SHP77 (cell line): ENCODE data around the gene NRXN3.

ENCODE experiments used
- DNase-seq, 2 experiments: peaks; one replicate each; lab custom pipeline; 2025; lab: John Stamatoyannopoulos, UW

Gene NRXN3

DNA sequence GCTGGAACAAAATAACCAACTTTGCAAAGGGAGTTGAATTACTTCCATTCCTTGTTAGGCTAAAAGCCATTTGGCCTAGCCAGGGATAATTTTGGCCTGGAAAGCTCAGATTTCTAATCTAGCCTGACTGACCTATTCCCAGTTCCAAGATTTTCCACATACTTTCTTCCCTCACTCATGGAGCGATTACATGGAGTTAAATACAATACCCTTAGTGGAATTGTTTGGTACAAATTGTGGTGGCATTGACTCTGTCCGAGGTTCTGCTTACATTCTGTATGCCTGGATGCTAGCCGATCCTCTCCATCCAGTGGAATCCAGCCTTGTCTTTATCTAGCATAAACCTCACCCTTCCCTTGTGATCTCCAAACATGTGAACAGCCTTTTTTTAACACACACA, 1076.0 kb downstream of the NRXN3 start:
- no peak for DNase-seq

GRCh38 chr14:79248126-79248525, 1078.0 kb downstream of the NRXN3 start:
- no peak for DNase-seq

GRCh38 chr14:79248771-79249170, 1078.6 kb downstream of the NRXN3 start:
- DNase-seq, result no peak

DNA sequence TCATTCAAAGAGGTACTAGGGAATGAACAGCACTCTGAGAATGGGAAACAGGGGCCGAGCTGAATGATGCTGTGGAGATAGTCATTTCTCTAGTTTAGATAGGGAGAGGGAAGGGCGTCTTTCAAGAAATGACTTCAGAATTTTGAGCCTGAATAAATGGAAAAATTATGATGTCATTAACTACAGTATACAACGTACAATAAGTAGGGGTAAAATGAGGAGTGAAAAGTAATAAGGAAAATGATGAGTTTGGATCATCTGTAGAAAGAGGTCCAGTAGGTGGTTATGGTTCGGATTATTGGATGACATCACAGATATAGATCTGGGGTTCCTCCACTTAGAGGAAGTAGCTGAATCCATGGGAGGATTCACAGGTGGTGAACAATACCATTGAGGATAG, 1081.1 kb downstream of the NRXN3 start:
- no peak for DNase-seq

DNA sequence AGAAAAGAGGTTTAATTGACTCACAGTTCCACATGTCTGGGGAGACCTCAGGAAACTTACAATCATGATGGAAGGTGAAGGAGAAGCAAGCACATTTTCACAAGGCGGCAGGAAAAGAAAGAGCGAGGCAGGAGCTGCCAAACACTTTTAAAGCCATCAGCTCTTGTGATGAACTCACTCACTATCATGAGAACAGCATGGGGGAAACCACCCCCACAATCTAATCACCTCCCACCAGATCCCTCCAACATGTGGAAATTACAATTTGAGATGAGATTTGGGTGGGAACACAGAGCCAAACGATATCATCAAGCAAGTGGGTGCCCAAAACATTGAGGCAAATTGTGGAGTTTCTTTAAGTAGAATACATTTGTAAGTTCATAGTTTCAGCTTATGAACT, 1083.4 kb downstream of the NRXN3 start:
- DNase-seq, result no peak

DNA sequence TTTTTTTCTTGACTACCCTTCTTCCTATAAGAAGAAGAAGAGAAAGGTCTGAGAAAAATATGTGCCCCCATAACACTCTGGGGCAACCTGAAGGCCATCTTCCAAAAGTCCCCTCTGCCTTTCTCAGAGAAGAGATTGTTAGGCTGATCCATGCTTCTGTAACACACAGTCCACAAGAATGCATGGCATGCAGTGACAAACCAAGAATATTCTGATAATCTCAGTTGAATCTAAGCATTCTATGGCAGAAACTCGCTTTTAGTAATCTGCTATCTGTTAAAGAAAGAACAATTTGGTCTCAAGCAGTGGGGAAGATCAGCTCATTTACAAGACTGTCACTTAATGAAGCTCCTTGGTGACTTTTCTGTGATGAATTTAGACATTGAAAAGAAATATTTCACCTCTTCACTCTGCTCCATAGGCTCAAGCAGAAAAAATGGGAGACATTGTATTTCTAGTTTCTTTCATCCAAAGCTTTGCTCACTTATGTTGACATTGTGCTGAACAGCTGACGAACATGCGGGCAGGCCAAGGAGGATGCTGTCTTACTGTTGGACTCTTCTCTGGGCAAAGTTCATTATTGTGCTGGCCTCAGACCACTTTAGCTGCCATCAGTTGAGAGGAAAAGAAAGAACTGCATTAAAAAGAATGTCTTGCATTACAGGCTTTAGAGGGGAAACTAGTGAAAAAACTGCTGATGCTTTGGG, 1084.0 kb downstream of the NRXN3 start:
- no peak for DNase-seq

DNA sequence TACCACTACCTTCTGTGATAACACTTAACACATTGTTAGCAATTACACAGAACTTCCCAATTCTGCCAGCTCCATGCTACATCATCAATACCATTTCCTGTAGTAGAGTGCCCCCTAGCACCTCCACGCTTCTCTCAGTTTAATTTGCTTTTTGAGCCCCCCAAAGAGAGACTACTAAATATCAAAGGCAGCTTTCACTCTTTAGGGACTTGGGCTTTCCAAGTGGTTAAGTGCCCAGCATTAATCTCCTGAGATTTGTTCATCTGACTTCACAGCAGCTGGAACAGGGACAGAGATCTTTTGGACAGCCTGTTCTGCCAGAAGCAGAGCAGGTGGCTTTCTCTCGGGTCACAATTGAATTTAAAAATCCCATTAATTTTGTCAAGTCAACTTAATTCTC, 1086.2 kb downstream of the NRXN3 start:
- no peak for DNase-seq

DNA sequence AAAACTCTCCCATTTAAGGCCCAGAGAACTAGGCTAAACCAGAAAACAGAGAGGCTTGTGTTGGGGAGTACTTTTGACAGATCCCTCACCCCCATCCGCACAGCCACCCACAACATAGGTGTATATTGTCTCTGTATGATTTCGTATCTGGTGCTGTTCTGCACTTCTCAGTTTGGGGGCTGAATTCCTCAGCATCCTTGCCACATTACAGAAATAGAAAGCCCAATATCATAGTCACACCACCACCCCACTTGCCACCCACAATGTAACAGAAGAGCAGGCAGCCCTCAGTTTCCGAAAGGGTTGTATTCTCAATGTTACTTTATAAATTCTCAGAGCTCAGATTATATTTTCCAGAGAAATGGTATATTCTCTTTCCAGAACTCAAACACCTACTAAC, 1090.2 kb downstream of the NRXN3 start:
- no peak for DNase-seq

GRCh38 chr14:79265366-79265946, 1095.3 kb downstream of the NRXN3 start:
- DNase-seq, result no peak

- DNase-seq, result no peak
Observed at GRCh38 chr14:79270361-79270760, 1100.2 kb downstream of the NRXN3 start.

DNA sequence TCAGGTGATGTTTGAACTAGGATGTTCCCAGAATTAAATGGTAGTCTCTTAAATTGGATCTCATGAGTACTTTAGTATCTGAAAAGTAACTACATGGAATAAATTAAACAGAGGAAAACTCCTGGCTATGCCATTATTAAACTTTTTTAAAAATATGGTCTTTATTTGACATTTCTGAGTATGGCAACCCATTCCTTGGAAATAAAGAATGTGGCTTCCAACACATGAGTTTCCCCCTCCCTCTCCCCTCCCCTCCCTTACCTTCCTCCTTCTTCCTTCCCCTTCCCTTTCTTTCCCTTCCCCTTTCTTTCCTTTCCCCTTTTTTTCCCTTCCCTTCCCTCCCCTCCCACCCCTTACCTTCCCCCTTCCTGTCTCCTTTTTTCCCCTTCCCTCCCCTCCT, 1100.9 kb downstream of the NRXN3 start:
- DNase-seq, result no peak

- DNase-seq, result no peak
Observed at GRCh38 chr14:79274641-79275291, 1104.6 kb downstream of the NRXN3 start.

GRCh38 chr14:79275292-79275655, 1105.1 kb downstream of the NRXN3 start:
- no peak for DNase-seq

DNA sequence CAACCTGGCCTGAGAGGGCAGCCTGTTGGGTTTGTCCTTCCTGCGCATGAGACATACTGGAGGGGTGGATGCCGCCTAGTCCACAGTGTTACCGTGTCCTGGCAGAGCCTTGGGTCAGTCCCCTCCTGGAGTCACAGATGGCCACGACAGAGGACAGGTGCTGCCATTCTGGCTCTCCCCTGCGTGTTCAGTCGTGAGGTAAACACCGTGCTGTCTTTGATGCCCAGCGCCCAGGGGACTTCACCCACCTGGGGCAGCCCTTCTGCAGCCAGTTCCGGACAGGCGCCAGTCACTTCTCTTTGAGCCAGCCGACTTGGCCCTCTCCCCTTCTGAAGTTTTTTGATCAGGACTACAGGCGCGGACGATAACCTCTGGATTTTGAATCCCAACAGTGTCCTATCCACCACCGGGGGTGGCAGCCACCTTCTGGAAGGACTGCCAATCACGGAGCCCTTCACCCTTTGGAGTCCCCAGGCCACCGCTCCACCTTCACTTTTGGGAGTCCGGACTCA, 1108.2 kb downstream of the NRXN3 start:
- no peak for DNase-seq

DNA sequence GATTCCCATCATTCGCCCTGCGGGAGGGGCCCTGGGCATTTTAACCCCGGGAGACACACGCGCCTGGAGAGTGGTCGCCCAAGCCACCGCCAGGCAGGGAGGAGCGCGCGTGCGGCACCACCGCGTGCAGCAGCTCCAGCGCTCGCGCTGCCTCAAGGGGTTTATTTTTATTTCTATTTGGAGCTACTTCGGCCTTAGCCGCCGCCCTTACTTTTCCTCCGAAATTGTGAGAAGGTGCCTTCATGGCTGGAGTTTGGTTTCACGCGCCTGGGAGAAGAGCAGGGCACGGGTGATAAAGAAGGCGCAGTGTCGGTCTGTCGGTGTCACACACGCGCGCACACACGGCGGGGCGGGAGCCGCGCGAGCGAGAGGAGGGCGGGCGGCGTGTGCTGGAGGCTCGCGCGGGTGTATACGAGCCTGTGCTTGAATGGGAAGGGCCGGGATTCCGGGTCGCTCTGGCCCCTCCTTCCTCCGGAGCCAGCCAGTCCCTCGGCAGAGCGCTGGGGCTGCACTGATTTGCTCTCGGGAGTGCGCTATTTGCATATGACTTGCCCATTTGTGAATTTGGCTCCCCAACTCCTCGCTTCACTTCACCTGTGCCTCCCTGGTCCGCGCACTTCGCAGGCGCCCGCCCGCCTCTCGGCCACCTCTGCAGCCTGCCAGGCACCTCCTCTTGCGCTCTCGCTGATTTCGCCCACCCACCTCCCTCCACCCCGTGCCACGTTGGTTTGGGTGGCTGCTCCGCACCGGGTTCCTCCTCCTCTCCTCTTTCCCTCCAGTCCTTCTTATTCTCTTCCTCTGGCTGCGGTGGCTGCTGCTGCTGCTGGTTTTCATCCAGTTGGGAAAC, 1108.8 kb downstream of the NRXN3 start:
- DNase-seq, result peak; percentile 62 to 65

GRCh38 chr14:79279645-79280597, 1109.7 kb downstream of the NRXN3 start:
- no peak for DNase-seq

DNA sequence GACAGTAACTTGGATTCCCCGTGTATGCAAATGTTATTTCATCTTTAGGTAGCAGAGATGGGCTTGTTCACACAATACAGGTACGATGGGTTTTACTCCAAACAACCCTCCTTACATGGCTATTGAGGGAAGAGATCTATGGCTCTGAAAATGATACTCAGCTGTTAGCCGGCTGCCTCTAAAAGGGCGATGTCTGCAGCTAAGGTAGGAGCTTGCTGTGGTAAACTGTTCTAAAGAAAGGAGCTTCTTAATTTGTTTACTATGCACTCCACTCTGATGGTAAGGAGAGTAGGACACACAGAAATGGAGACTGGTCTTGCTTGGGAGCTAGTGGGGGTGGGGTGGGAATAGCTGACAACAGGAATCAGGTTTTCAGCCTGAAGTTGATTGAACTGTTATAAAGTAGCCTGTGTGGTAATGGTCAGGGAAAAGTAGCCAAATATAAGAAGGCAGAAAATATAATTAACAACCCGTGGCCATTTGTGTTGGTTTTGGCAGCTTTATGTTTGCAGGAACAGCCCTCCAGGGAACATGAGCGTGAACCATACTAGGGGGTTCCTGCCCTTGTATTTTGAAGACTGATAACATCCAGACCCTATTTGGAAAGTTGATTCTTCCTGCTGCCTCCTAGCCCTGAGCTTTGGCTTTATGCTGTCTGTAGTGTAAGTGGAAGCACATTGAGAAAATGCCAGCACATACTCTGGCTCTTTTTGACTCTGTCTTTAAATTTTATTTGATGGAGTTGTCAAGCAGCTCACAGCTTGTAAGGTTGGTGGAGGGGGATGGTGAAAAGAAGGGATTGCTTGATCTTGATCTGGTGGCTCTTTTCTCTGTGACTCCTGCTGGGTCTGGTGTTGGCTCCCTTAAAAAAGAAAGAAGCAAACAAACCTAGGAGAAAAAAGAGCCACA, 1111.3 kb downstream of the NRXN3 start:
- no peak for DNase-seq

GRCh38 chr14:79284621-79285020, 1114.4 kb downstream of the NRXN3 start:
- DNase-seq, result no peak

GRCh38 chr14:79285263-79285662, 1115.1 kb downstream of the NRXN3 start:
- DNase-seq, result no peak

- no peak for DNase-seq
Observed at GRCh38 chr14:79287976-79288375, 1117.8 kb downstream of the NRXN3 start.
